Measurements from ENCODE around the gene MANBA. TPM values are rescaled to one million over a fixed set of nuclear protein-coding genes. Genes with fewer than 3 reads are reported as not detected.

MANBA gene
- total RNA-seq, 4 donors from 2014 or later: 6.4 to 41.5 (median 17.8) TPM

DNA sequence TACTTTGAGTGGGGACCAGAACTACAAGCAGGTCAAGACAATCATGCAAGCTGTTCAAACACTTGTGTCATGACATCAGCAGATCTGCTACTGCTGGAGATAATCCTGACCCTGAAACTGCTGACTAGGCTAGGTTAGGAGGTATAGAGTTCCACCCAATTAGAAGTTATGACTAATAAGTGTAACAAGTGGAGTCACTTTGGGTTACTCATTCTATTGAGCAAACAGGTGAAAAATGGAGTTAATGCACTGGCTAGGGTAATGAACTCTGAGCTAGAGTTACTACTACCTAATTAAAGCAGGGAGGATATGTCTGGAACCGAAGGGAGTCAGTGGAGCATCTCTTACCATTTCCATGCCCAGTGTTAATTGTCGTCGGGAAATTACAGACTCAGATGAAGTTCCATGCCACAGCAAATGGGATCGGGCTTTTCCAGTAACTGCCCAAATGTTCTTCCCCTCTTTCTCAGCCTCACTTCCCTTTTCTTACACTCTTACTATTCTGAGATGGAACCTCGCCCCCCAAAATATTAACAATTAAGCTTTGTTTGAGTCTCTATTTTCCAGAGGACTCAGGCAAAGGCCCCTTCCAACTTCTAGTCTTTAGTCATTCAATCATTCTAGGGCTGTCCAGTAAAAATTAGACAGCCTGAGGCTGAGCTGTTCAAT lies 19.8 kb upstream of the MANBA start:
- no peaks in the 10 kb centered on the region for H3K36me3 ChIP-seq
- intact Hi-C loops (cut with DNase I; ENCODE audit: low total_unique reads): no loop called here

GRCh38 chr4:102779204-102779603 lies 18.4 kb upstream of the MANBA start:
- H3K27ac ChIP-seq: no peak overlapping the region
- no peak overlapping the region for H3K4me3 ChIP-seq
- no peaks in the 10 kb centered on the region for H3K27me3 ChIP-seq
- TF ChIP-seq CTCF (IDR thresholded peaks at IDR 0.05) (no peak), POLR2A (IDR thresholded peaks at IDR 0.05) (no peak)
- H3K9me3 ChIP-seq: no peaks in the 10 kb centered on the region
- intact Hi-C loops (cut with DNase I; ENCODE audit: low total_unique reads): no loop called here
- H3K4me1 ChIP-seq: no peaks in the 10 kb centered on the region
- DNase-seq: no peak
- no peaks in the 10 kb centered on the region for H3K36me3 ChIP-seq

More for the DNA sequence above, 19.8 kb upstream of the MANBA start:
- no peak overlapping the region for H3K4me3 ChIP-seq
- TF ChIP-seq POLR2A (IDR thresholded peaks at IDR 0.05): no peak
- no peak for TF ChIP-seq CTCF (IDR thresholded peaks at IDR 0.05)
- no peak for DNase-seq
- no peaks in the 10 kb centered on the region for H3K27me3 ChIP-seq
- H3K9me3 ChIP-seq: no peaks in the 10 kb centered on the region
- H3K27ac ChIP-seq: no peak overlapping the region
- H3K4me1 ChIP-seq: no peaks in the 10 kb centered on the region

DNA sequence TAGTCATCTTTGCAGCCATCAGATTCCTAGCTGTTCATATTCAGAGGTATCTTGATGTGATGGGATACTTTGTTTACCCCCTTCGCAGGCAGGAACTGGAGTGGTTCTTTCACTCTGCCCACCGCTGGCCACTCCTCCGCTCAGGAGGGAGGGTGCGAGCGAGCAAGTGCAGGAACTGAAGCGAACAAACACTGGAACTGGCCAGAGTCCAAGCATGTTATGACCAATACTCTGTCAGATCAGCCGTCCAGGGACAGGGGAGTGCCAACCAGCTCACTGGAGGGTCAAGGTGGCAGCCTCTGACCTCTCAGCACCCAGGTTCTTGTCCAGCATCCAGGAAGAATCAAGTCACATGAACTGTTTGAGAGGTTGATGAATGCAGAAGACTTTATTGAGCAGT lies 18.0 kb upstream of the MANBA start:
- intact Hi-C loops (cut with DNase I; ENCODE audit: low total_unique reads): no loop called here
- H3K27me3 ChIP-seq: no peaks in the 10 kb centered on the region
- TF ChIP-seq CTCF (IDR thresholded peaks at IDR 0.05) (no peak), POLR2A (IDR thresholded peaks at IDR 0.05) (no peak)
- no peaks in the 10 kb centered on the region for H3K36me3 ChIP-seq
- DNase-seq: no peak
- no peak overlapping the region for H3K4me3 ChIP-seq
- H3K9me3 ChIP-seq: no peaks in the 10 kb centered on the region
- no peak overlapping the region for H3K27ac ChIP-seq
- no peaks in the 10 kb centered on the region for H3K4me1 ChIP-seq

GRCh38 chr4:102775805-102776204 lies 15.0 kb upstream of the MANBA start:
- Histone ChIP-seq H3K4me3 (no peak overlapping the region), H3K4me1 (no peaks in the 10 kb centered on the region), H3K36me3 (no peaks in the 10 kb centered on the region), H3K27ac (no peak overlapping the region), H3K27me3 (no peaks in the 10 kb centered on the region), H3K9me3 (no peaks in the 10 kb centered on the region)
- intact Hi-C loops (cut with DNase I; ENCODE audit: low total_unique reads): no loop called here
- TF ChIP-seq POLR2A (IDR thresholded peaks at IDR 0.05) (no peak), CTCF (IDR thresholded peaks at IDR 0.05) (no peak)
- DNase-seq: no peak

DNA sequence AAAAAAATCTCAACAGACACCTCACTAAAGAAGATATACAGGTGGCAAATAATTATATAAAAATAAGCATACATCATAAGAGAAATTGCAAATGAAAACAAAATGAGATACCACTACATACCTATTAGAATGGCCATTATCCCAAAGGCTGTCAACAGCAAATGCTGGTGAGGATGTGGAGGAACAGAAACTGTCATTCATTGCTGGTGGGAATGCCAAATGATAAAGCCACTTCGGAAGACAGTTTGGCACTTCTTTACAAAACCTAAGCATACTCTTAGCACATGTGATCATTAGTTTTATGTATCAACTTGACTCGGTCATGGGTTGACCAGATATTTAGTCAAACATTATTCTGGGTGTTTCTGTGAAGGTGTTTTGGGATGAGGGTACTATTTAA lies 13.5 kb upstream of the MANBA start:
- Histone ChIP-seq H3K27ac (no peak overlapping the region), H3K27me3 (no peaks in the 10 kb centered on the region), H3K36me3 (no peaks in the 10 kb centered on the region), H3K4me3 (no peak overlapping the region), H3K9me3 (no peaks in the 10 kb centered on the region), H3K4me1 (no peaks in the 10 kb centered on the region)
- intact Hi-C loops (cut with DNase I; ENCODE audit: low total_unique reads): no loop called here
- no peak for TF ChIP-seq CTCF (IDR thresholded peaks at IDR 0.05)
- no peak for TF ChIP-seq POLR2A (IDR thresholded peaks at IDR 0.05)
- DNase-seq: no peak

Measured in uterus (tissue), 4 donors.